ENCODE results near the gene MRPS34.
"Not testable (repeated sequence)": the region's sequence is repeated elsewhere in the genome, so short reads cannot be mapped to it uniquely, and the experiment has no call there.

DNA sequence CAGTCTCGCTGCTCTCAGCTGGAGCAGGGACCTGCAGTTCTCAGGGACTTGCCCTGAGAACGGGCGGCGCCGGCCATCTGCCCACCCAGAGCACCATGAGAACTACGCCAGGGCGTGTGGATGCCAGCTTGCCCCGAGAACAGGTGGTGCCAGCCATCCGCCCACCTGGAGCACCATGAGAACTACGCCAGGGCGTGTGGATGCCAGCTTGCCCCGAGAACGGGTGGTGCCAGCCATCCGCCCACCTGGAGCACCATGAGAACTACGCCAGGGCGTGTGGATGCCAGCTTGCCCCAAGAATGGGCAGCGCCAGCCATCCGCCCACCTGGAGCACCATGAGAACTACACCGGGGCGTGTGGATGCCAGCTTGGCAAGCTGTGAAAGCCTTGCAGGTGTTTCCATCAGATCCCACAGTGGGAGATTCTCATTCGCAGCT, 40.4 kb downstream of the MRPS34 start:
- not testable (repeated sequence) for TF ChIP-seq POLR2A, POLR2AphosphoS5 (IDR thresholded peaks at IDR 0.05)
- TF ChIP-seq, protein P1, sequence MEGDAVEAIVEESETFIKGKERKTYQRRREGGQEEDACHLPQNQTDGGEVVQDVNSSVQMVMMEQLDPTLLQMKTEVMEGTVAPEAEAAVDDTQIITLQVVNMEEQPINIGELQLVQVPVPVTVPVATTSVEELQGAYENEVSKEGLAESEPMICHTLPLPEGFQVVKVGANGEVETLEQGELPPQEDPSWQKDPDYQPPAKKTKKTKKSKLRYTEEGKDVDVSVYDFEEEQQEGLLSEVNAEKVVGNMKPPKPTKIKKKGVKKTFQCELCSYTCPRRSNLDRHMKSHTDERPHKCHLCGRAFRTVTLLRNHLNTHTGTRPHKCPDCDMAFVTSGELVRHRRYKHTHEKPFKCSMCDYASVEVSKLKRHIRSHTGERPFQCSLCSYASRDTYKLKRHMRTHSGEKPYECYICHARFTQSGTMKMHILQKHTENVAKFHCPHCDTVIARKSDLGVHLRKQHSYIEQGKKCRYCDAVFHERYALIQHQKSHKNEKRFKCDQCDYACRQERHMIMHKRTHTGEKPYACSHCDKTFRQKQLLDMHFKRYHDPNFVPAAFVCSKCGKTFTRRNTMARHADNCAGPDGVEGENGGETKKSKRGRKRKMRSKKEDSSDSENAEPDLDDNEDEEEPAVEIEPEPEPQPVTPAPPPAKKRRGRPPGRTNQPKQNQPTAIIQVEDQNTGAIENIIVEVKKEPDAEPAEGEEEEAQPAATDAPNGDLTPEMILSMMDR (IDR thresholded peaks at IDR 0.05), result not testable (repeated sequence)

All from transverse colon (tissue), 4 donors.